ENCODE results near the gene SLC25A33. TPM values are rescaled to one million over a fixed set of nuclear protein-coding genes. Genes with fewer than 3 reads are reported as not detected.

SLC25A33 gene
- total and polyA plus RNA-seq, 10 donors = 2.4 to 4.5 (median 3.2) TPM

GRCh38 chr1:9599741-9600140 lies 60.5 kb downstream of the SLC25A33 start:
- DNase-seq = no peak
- no peak overlapping the region for H3K4me3 ChIP-seq
- TF ChIP-seq CTCF (IDR thresholded peaks at IDR 0.05 in 8 of 11, conservative IDR thresholded peaks at IDR 0.05 in 3 of 11) = no peak
- TF ChIP-seq POLR2AphosphoS5 (IDR thresholded peaks at IDR 0.05) = no peak
- TF ChIP-seq POLR2A (IDR thresholded peaks at IDR 0.05) = no peak
- H3K36me3 ChIP-seq = peaks cover 0 to 93% (median 54%) of the 10 kb centered on the region in 6 donors
- no peaks in the 10 kb centered on the region for H3K27me3 ChIP-seq (replicated peaks in 1 of 7)
- intact Hi-C loops (cut with DNase I; ENCODE audit: low total_unique reads) = no loop called here
- H3K9me3 ChIP-seq = no peaks in the 10 kb centered on the region
- WGBS, 5 donors = 93 to 96% (median 95%) methylated on average over 10 of the region's 10 CpGs
- H3K27ac ChIP-seq = no peak overlapping the region
- peaks cover 0 to 4% (median 0%) of the 10 kb centered on the region in 6 donors for H3K4me1 ChIP-seq

- Histone ChIP-seq H3K27me3 (replicated peaks in 1 of 7) (no peaks in the 10 kb centered on the region), H3K36me3 (peaks cover 0 to 99% (median 54%) of the 10 kb centered on the region in 6 donors), H3K4me3 (no peak overlapping the region), H3K9me3 (no peaks in the 10 kb centered on the region), H3K4me1 (no peaks in the 10 kb centered on the region), H3K27ac (no peak overlapping the region)
- no peak for TF ChIP-seq CTCF (IDR thresholded peaks at IDR 0.05 in 8 of 11, conservative IDR thresholded peaks at IDR 0.05 in 3 of 11)
- no peak for TF ChIP-seq POLR2AphosphoS5 (IDR thresholded peaks at IDR 0.05)
- TF ChIP-seq POLR2A (IDR thresholded peaks at IDR 0.05) = no peak
- 94 to 97% (median 95%) methylated on average over 26 to 39 of the region's 39 CpGs for WGBS, 5 donors
- DNase-seq = peak; percentile 71
- intact Hi-C loops (cut with DNase I; ENCODE audit: low total_unique reads) = no loop called here
These were observed 61.9 kb downstream of the SLC25A33 start for GRCh38 chr1:9600861-9601834.

GRCh38 chr1:9601942-9602793 lies 62.9 kb downstream of the SLC25A33 start:
- TF ChIP-seq CTCF (IDR thresholded peaks at IDR 0.05 in 8 of 11, conservative IDR thresholded peaks at IDR 0.05 in 3 of 11) = no peak
- TF ChIP-seq POLR2A (IDR thresholded peaks at IDR 0.05) = no peak
- TF ChIP-seq POLR2AphosphoS5 (IDR thresholded peaks at IDR 0.05) = no peak
- DNase-seq = peak; percentile 70
- 70 to 96% (median 93%) methylated on average over 15 to 26 of the region's 26 CpGs for WGBS, 5 donors
- no peaks in the 10 kb centered on the region for H3K4me1 ChIP-seq
- intact Hi-C loops (cut with DNase I; ENCODE audit: low total_unique reads) = no loop called here
- H3K9me3 ChIP-seq = no peaks in the 10 kb centered on the region
- no peak overlapping the region for H3K27ac ChIP-seq
- peaks cover 0 to 99% (median 54%) of the 10 kb centered on the region in 6 donors for H3K36me3 ChIP-seq
- no peak overlapping the region for H3K4me3 ChIP-seq
- H3K27me3 ChIP-seq (replicated peaks in 1 of 7) = no peaks in the 10 kb centered on the region
